H1 (cell line): ENCODE measurements around the gene APOL2. TPM values are rescaled to one million over a fixed set of nuclear protein-coding genes. Genes with fewer than 3 reads are reported as not detected.

Experiments used
- CTCF ChIA-PET: fragments of 300-600 bp; sonication (Branson Sonifier 250); formaldehyde crosslinking; loops from one replicate; lab custom pipeline; 2021; ENCODE audit not compliant: partially characterized antibody; lab: Charles Lee
- POLR2A ChIA-PET: fragments of 300-600 bp; sonication (Branson Sonifier 250); formaldehyde crosslinking; loops from one replicate; lab custom pipeline; 2021; ENCODE audit warnings: inconsistent platforms; ENCODE audit not compliant: partially characterized antibody; lab: Charles Lee
- DNase-seq, 2 experiments: peaks; one replicate each; pipeline versions ENCODE4 v3.0.0 to v3.0.0-alpha.2; 2010 to 2022; ENCODE audit warnings: low spot score in 2 of 2, low read depth in 1 of 2, mixed read lengths in 1 of 2
- FAIRE-seq: peaks from 2 replicates; lab custom pipeline; 2011; peaks lifted over from hg19 to GRCh38; lab: Jason Lieb, UNC
- H2AFZ ChIP-seq: 2 replicates; pipeline ENCODE4 v1.8.1; 2012; ENCODE audit warnings: low read length, inconsistent platforms
- H2AK5ac ChIP-seq: 2 replicates; pipeline ENCODE4 v1.6.1; 2013; ENCODE audit warnings: low read depth, low read length
- H2BK120ac ChIP-seq: replicated peaks from 2 replicates; pipeline ENCODE3; 2013; ENCODE audit warnings: low read depth, low read length, inconsistent platforms
- H2BK12ac ChIP-seq: 2 replicates; pipeline ENCODE4 v1.6.1; 2013; ENCODE audit warnings: low read depth, low read length
- H2BK15ac ChIP-seq: 2 replicates; pipeline ENCODE4 v1.6.1; 2013; ENCODE audit warnings: low read length
- H2BK20ac ChIP-seq: 2 replicates; pipeline ENCODE4 v1.6.1; 2013; ENCODE audit warnings: low read length
- H2BK5ac ChIP-seq: 2 replicates; pipeline ENCODE4 v1.6.1; 2013; ENCODE audit warnings: low read depth, low read length
- H3K14ac ChIP-seq: 2 replicates; pipeline ENCODE4 v1.6.1; 2013; ENCODE audit warnings: inconsistent platforms; ENCODE audit not compliant: insufficient read length
- H3K18ac ChIP-seq: 2 replicates; pipeline ENCODE4 v1.6.1; 2013; ENCODE audit warnings: low read length; ENCODE audit errors: extremely low read depth
- H3K23ac ChIP-seq: 2 replicates; pipeline ENCODE4 v1.6.1; 2013; ENCODE audit warnings: inconsistent platforms; ENCODE audit not compliant: insufficient read length
- H3K23me2 ChIP-seq: 2 replicates; pipeline ENCODE4 v1.6.1; 2013; ENCODE audit warnings: low read depth, low read length
- H3K27ac ChIP-seq: 2 replicates; pipeline ENCODE4 v1.6.1; 2011; ENCODE audit warnings: low read depth, low read length, inconsistent platforms
- H3K27me3 ChIP-seq, 4 experiments: replicated peaks in 1 of 4; 1 replicate in 1 of 4; 2 replicates in 3 of 4; pipeline versions ENCODE4 v1.6.1 to v1.8.1; 2011 to 2013; ENCODE audit warnings: low read length in 3 of 4, mild to moderate bottlenecking in 3 of 4, inconsistent platforms in 2 of 4, mixed read lengths in 2 of 4, moderate library complexity in 1 of 4; ENCODE audit not compliant: control insufficient read depth in 3 of 4, insufficient read depth in 3 of 4; ENCODE audit errors: extremely low read depth in 1 of 4
- H3K36me3 ChIP-seq, 4 experiments: 2 replicates each; pipeline versions ENCODE4 v1.6.1 to v1.8.1; 2011 to 2013; ENCODE audit warnings: mild to moderate bottlenecking in 4 of 4, low read length in 3 of 4, moderate library complexity in 2 of 4, control low read depth in 1 of 4, inconsistent platforms in 1 of 4; ENCODE audit not compliant: insufficient read depth in 4 of 4, control insufficient read depth in 2 of 4
- H3K4ac ChIP-seq: replicated peaks from 2 replicates; pipeline ENCODE3; 2013; ENCODE audit warnings: low read length, low read depth, mixed read lengths, inconsistent platforms; ENCODE audit not compliant: insufficient read length
- H3K4me1 ChIP-seq, 4 experiments: replicated peaks in 1 of 4; 1 replicate in 1 of 4; 2 replicates in 3 of 4; pipeline versions ENCODE4 v1.6.1 to v1.8.1; 2011 to 2013; ENCODE audit warnings: low read length in 3 of 4, inconsistent platforms in 2 of 4, mixed read lengths in 1 of 4; ENCODE audit not compliant: insufficient read depth in 4 of 4, control insufficient read depth in 3 of 4
- H3K4me2 ChIP-seq, 2 experiments: 2 replicates each; pipeline versions ENCODE4 v1.6.1 to v1.8.1; 2011 to 2013; ENCODE audit warnings: low read depth in 2 of 2, low read length in 2 of 2, control low read depth in 1 of 2, inconsistent platforms in 1 of 2, mild to moderate bottlenecking in 1 of 2; ENCODE audit not compliant: insufficient read depth in 1 of 2
- H3K4me3 ChIP-seq, 4 experiments: fragments of 200-600, 300-600 bp in 1 of 4; sonication (generic), shearing (Covaris generic), sonication (Bioruptor Twin) in 1 of 4; 2 replicates each; pipeline versions ENCODE4 v1.5.1 to v1.8.1; 2011 to 2016; ENCODE audit warnings: low read length in 4 of 4, low read depth in 3 of 4, control low read depth in 2 of 4, inconsistent platforms in 2 of 4, mild to moderate bottlenecking in 2 of 4, mixed read lengths in 1 of 4, moderate library complexity in 1 of 4; ENCODE audit not compliant: insufficient read depth in 2 of 4; ENCODE audit errors: extremely low read depth in 1 of 4
- H3K56ac ChIP-seq: replicated peaks from 2 replicates; pipeline ENCODE3; 2013; ENCODE audit warnings: low read depth, mild to moderate bottlenecking, mixed read lengths, low read length, inconsistent platforms; ENCODE audit not compliant: insufficient read length
- H3K79me1 ChIP-seq: 2 replicates; pipeline ENCODE4 v1.6.1; 2013; ENCODE audit warnings: low read depth, low read length, control low read depth
- H3K79me2 ChIP-seq, 2 experiments: 2 replicates each; pipeline versions ENCODE4 v1.6.1 to v1.8.1; 2012 to 2013; ENCODE audit warnings: low read length in 2 of 2, mild to moderate bottlenecking in 2 of 2, inconsistent platforms in 1 of 2; ENCODE audit not compliant: insufficient read depth in 2 of 2, control insufficient read depth in 1 of 2
- H3K9ac ChIP-seq, 4 experiments: replicated peaks in 1 of 4; 1 replicate in 1 of 4; 2 replicates in 3 of 4; pipeline versions ENCODE4 v1.6.1 to v1.8.1; 2011 to 2013; ENCODE audit warnings: low read depth in 3 of 4, low read length in 3 of 4, control low read depth in 2 of 4, mild to moderate bottlenecking in 2 of 4, moderate library complexity in 2 of 4, inconsistent platforms in 1 of 4; ENCODE audit errors: extremely low read depth in 1 of 4
- H3K9me3 ChIP-seq, 2 experiments: 2 replicates each; pipeline versions ENCODE4 v1.6.1 to v1.8.1; 2012 to 2013; ENCODE audit warnings: mild to moderate bottlenecking in 2 of 2, moderate library complexity in 2 of 2, control low read depth in 1 of 2, inconsistent platforms in 1 of 2, low read depth in 1 of 2, low read length in 1 of 2, mixed read lengths in 1 of 2; ENCODE audit not compliant: insufficient read depth in 2 of 2
- H4K20me1 ChIP-seq, 2 experiments: replicated peaks in 1 of 2; 2 replicates each; pipeline versions ENCODE3 to v1.8.1; 2011 to 2013; ENCODE audit warnings: inconsistent platforms in 2 of 2, low read length in 2 of 2, mild to moderate bottlenecking in 1 of 2; ENCODE audit not compliant: insufficient read depth in 2 of 2, control insufficient read depth in 1 of 2
- H4K5ac ChIP-seq: 2 replicates; pipeline ENCODE4 v1.6.1; 2013; ENCODE audit warnings: low read length, low read depth, mixed read lengths, inconsistent platforms; ENCODE audit not compliant: insufficient read length
- H4K8ac ChIP-seq: 2 replicates; pipeline ENCODE4 v1.8.0; 2013; ENCODE audit warnings: mild to moderate bottlenecking, moderate library complexity, low read length, inconsistent platforms; ENCODE audit not compliant: insufficient read depth; ENCODE audit errors: extremely low read depth
- H4K91ac ChIP-seq: replicated peaks from 2 replicates; pipeline ENCODE3; 2013; ENCODE audit warnings: low read length, mixed read lengths, inconsistent platforms; ENCODE audit not compliant: insufficient read length
- RAD21 ChIP-seq, 2 experiments: IDR thresholded peaks in 1 of 2; conservative IDR thresholded peaks in 1 of 2; 2 replicates each; pipeline ENCODE4 v1.6.1; 2011; ENCODE audit warnings: low read depth in 2 of 2, low read length in 2 of 2, improper control_type of control experiment in 1 of 2, inconsistent platforms in 1 of 2, mild to moderate bottlenecking in 1 of 2, moderate library complexity in 1 of 2
- SP2 ChIP-seq: IDR thresholded peaks from 2 replicates; pipeline ENCODE4 v1.6.1; 2012; ENCODE audit warnings: mild to moderate bottlenecking, low read length, inconsistent platforms
- ZNF274 ChIP-seq: IDR thresholded peaks from 2 replicates; pipeline ENCODE4 v1.7.0; 2012; ENCODE audit warnings: low read length, borderline replicate concordance; ENCODE audit errors: extremely low read depth
- WGBS, 2 experiments: shearing (Covaris generic) in 1 of 2; methylation state at CpG; one replicate each; pipeline versions ENCODE4 v1.1.6 to v1.1.7; 2013 to 2015; ENCODE audit warnings: low lambda C conversion rate in 2 of 2, mixed read lengths in 2 of 2, inconsistent platforms in 1 of 2, low coverage in 1 of 2, missing lambda C conversion rate in 1 of 2; ENCODE audit not compliant: insufficient replicate concordance in 2 of 2, insufficient coverage in 1 of 2, insufficient read length in 1 of 2; ENCODE audit errors: extremely low coverage in 1 of 2, missing lambda C conversion rate in 1 of 2; 5-methylcytosine and 5-hydroxymethylcytosine counted together
- polyA plus RNA-seq, 7 experiments: library from polyadenylated mRNA; depleted of rRNA in 3 of 7; stranded (reverse) in 5 of 7; unstranded in 2 of 7; fragments of >200 nt in 5 of 7; fragments of 200-250 nt in 2 of 7; gene quantifications; 1 replicate in 5 of 7; 2 replicates in 1 of 7; 4 replicates in 1 of 7; pipeline versions ENCODE4 v1.2.1 to v1.2.3, GENCODE V29; 2011 to 2013; ENCODE audit warnings: missing spikeins in 2 of 7, mixed read lengths in 2 of 7
- total RNA-seq: library from RNA; stranded (reverse); fragmentation: NEBNext Ultra II Directional; extraction: Animal tissue kit (Norgen Biotek cat#: 25700); gene quantifications from 2 replicates; pipeline ENCODE4 v1.2.1, GENCODE V29; 2021

The APOL2 gene
- total and polyA plus RNA-seq, 2 of the 8 experiments (the other 6 are each of a cell fraction or from before 2014, with no cell fraction given), result 8.1 to 11.0 TPM

GRCh38 chr22:36252754-36253522 is 13.6 kb upstream of the APOL2 start, which contains the start of gene APOL1:
APOL1 (plus strand) TSS chr22:36253133; CDS start chr22:36254956, 1,823 bp downstream.
- Histone ChIP-seq H3K4me2 (no peak within 1 kb of the TSS), H3K79me1 (no peaks in the 10 kb centered on the region), H2AFZ (no peak within 1 kb of the TSS), H3K56ac (no peak within 1 kb of the TSS), H4K8ac (no peak within 1 kb of the TSS), H3K36me3 (no peaks in the 10 kb centered on the region), H3K4ac (no peak within 1 kb of the TSS), H2BK5ac (no peak within 1 kb of the TSS), H2BK12ac (no peak within 1 kb of the TSS), H2AK5ac (peak within 1 kb of the TSS; percentile 65; the same call in 1 of the 2 replicates), H3K4me3 (no peak within 1 kb of the TSS), H4K91ac (no peak within 1 kb of the TSS)
- CTCF ChIA-PET, result interaction anchor here (0.6 to 3.9 kb wide), 4 partner anchors 9 to 84 kb away, joined by 3 to 30 read pairs (median 6); partner anchors contain the start of gene APOL2
- TF ChIP-seq RAD21 (IDR thresholded peaks at IDR 0.05 in 1 of 2, conservative IDR thresholded peaks at IDR 0.05 in 1 of 2; ENCODE audit: low read depth in 2 of 2, low read length in 2 of 2), result no peak
- TF ChIP-seq ZNF274, result no peak
- TF ChIP-seq SP2, result no peak
- TF ChIP-seq, all 59 proteins: peak for 0
- Histone ChIP-seq H3K27me3 (no peaks in the 10 kb centered on the region; a peak in 1 of 7 replicates), H2BK20ac (no peak within 1 kb of the TSS; the same call in 1 of the 2 replicates), H4K20me1 (no peaks in the 10 kb centered on the region), H2BK15ac (peak within 1 kb of the TSS; percentile 46), H3K9me3 (peaks cover 3 to 7% of the 10 kb centered on the region in 2 experiments; a peak in 3 of 4 replicates), H3K79me2 (no peaks in the 10 kb centered on the region), H3K14ac (no peak within 1 kb of the TSS), H3K23me2 (no peaks in the 10 kb centered on the region), H3K4me1 (peaks cover 0 to 7% (median 0%) of the 10 kb centered on the region in 4 experiments; a peak in 3 of 7 replicates), H3K9ac (no peak within 1 kb of the TSS; a peak in 1 of 7 replicates), H3K23ac (no peak within 1 kb of the TSS), H3K18ac (no peak within 1 kb of the TSS), H3K27ac (no peak within 1 kb of the TSS), H4K5ac (no peak within 1 kb of the TSS), H2BK120ac (no peak within 1 kb of the TSS)
- POLR2A ChIA-PET, result interaction anchor here (1.6 kb wide), 1 partner anchor 11 kb away, joined by 4 read pairs; no protein-coding TSS in a partner anchor
- DNase-seq, result no peak
- FAIRE-seq, result no peak
- WGBS, 2 experiments, result 95% methylated on average over 10 of the region's 10 CpGs; no CpG with 5 or more reads in 1 of the 2 experiments
